K562 (cell line): ENCODE results near the gene NTSR2. TPM values are rescaled to one million over a fixed set of nuclear protein-coding genes. Genes with fewer than 3 reads are reported as not detected.

Experiments
- ATAC-seq: fragments of 200-7000 bp; cut with Tn5 transposase; 3 replicates; pipeline ENCODE4 v1.9.1; 2020; ENCODE audit warnings: moderate library complexity
- BruUV-seq: library from RNA; stranded (reverse); fragments of 400-500 nt; replicated peaks from 2 replicates; lab custom pipeline; 2021; lab: Mats Ljungman, UMichigan
- CTCF ChIA-PET: fragments of 300-600 bp; formaldehyde crosslinking; extraction: SDS; loops from one replicate; lab custom pipeline; 2021; ENCODE audit warnings: low intra/inter-chr PET ratio; lab: Yijun Ruan, JAX
- POLR2A ChIA-PET: fragments of 300-600, 350-650 bp; sonication (Branson Sonifier 250); formaldehyde crosslinking; extraction: SDS; loops from one replicate; lab custom pipeline; 2021; ENCODE audit warnings: antibody characterized with exemption, inconsistent platforms; lab: Yijun Ruan, JAX
- DNase-seq, 4 experiments: peaks; one replicate each; pipeline versions ENCODE4 v3.0.0 to v3.0.0-alpha.2; 2011 to 2018; ENCODE audit warnings: low spot score in 3 of 4, mixed read lengths in 3 of 4; ENCODE audit errors: extremely low read depth in 1 of 4
- FAIRE-seq: peaks from 2 replicates; lab custom pipeline; 2011; peaks lifted over from hg19 to GRCh38; lab: Jason Lieb, UNC
- H2AFZ ChIP-seq: 2 replicates; pipeline ENCODE4 v1.6.0; 2011; ENCODE audit warnings: low read depth, low read length, control low read depth, inconsistent platforms
- H3K27ac ChIP-seq: fragments of 200-600 bp; 3 replicates; pipeline ENCODE4 v1.8.0; 2011; ENCODE audit warnings: low read depth, mild to moderate bottlenecking, control low read depth, inconsistent platforms, low read length, moderate library complexity, mixed read lengths; ENCODE audit errors: extremely low read depth
- H3K27me3 ChIP-seq, 2 experiments: fragments of 300-600 bp in 1 of 2; 2 replicates in 1 of 2; 3 replicates in 1 of 2; pipeline versions ENCODE4 v1.6.0 to v1.8.0; 2011; ENCODE audit warnings: inconsistent platforms in 2 of 2, low read length in 2 of 2, mild to moderate bottlenecking in 1 of 2, mixed read lengths in 1 of 2, moderate library complexity in 1 of 2; ENCODE audit not compliant: control insufficient read depth in 2 of 2, insufficient read depth in 2 of 2
- H3K36me3 ChIP-seq: fragments of 300-600 bp; 3 replicates; pipeline ENCODE4 v1.8.0; 2011; ENCODE audit warnings: mild to moderate bottlenecking, low read length, inconsistent platforms; ENCODE audit not compliant: control insufficient read depth, insufficient read depth
- H3K4me1 ChIP-seq, 2 experiments: fragments of 200-600 bp in 1 of 2; replicated peaks in 1 of 2; 2 replicates in 1 of 2; 3 replicates in 1 of 2; pipeline versions ENCODE4 v1.5.1 to v1.8.0; 2011; ENCODE audit warnings: inconsistent platforms in 2 of 2, low read length in 2 of 2, mild to moderate bottlenecking in 1 of 2, mixed read lengths in 1 of 2, moderate library complexity in 1 of 2; ENCODE audit not compliant: control insufficient read depth in 2 of 2, insufficient read depth in 2 of 2
- H3K4me2 ChIP-seq: 2 replicates; pipeline ENCODE4 v1.6.1; 2011; ENCODE audit warnings: low read length, control low read depth, inconsistent platforms, mixed read lengths; ENCODE audit not compliant: insufficient read depth
- H3K4me3 ChIP-seq: fragments of 200-600 bp; sonication (generic), shearing (Covaris generic); 2 replicates; pipeline ENCODE4 v1.5.1; 2016; ENCODE audit warnings: control low read depth, inconsistent platforms
- H3K79me2 ChIP-seq: fragments of 200-600 bp; 3 replicates; pipeline ENCODE4 v1.8.0; 2011; ENCODE audit warnings: low read length, inconsistent platforms; ENCODE audit not compliant: control insufficient read depth, insufficient read depth
- H3K9ac ChIP-seq, 2 experiments: 2 replicates each; pipeline versions ENCODE4 v1.6.0 to v1.6.1; 2011; ENCODE audit warnings: low read depth in 2 of 2, low read length in 2 of 2, control low read depth in 1 of 2, inconsistent platforms in 1 of 2, mild to moderate bottlenecking in 1 of 2, mixed read lengths in 1 of 2; ENCODE audit not compliant: insufficient read depth in 1 of 2
- H3K9me1 ChIP-seq: one replicate; pipeline ENCODE4 v1.6.0; 2011; ENCODE audit warnings: inconsistent platforms, mild to moderate bottlenecking, low read length, moderate library complexity; ENCODE audit not compliant: control insufficient read depth, insufficient read depth
- H3K9me3 ChIP-seq: replicated peaks from 2 replicates; pipeline ENCODE4 v1.5.1; 2011; ENCODE audit warnings: low read depth, low read length, inconsistent platforms; ENCODE audit not compliant: control insufficient read depth, insufficient read depth
- H4K20me1 ChIP-seq: replicated peaks from 2 replicates; pipeline ENCODE4 v1.6.1; 2011; ENCODE audit warnings: low read length, inconsistent platforms, mixed read lengths; ENCODE audit not compliant: control insufficient read depth, insufficient read depth
- EZH2 ChIP-seq: IDR thresholded peaks from 2 replicates; pipeline ENCODE4 v1.6.1; 2012; ENCODE audit warnings: low read depth, mild to moderate bottlenecking, inconsistent platforms, low read length, borderline replicate concordance
- FOXK2 ChIP-seq, 2 experiments: fragments of 450-650 bp; IDR thresholded peaks in 1 of 2; conservative IDR thresholded peaks in 1 of 2; 2 replicates each; pipeline ENCODE4 v1.6.1; 2016; ENCODE audit warnings: low read depth in 2 of 2, mild to moderate bottlenecking in 1 of 2
- GATA2 ChIP-seq: sonication (generic); formaldehyde crosslinking; IDR thresholded peaks from 2 replicates; pipeline ENCODE4 v1.4.0; 2020; ENCODE audit warnings: mild to moderate bottlenecking, missing genetic modification reagents
- MAX ChIP-seq: sonication (generic); formaldehyde crosslinking; IDR thresholded peaks from 2 replicates; pipeline ENCODE4 v1.9.0; 2022; ENCODE audit warnings: mild to moderate bottlenecking, missing genetic modification reagents
- MEF2D ChIP-seq: conservative IDR thresholded peaks from 2 replicates; pipeline ENCODE4 v1.6.1; 2016; ENCODE audit warnings: low read depth, missing genetic modification characterization, missing compliant biosample characterization
- OTX1 ChIP-seq: fragments of 450-650 bp; formaldehyde crosslinking; IDR thresholded peaks from 2 replicates; pipeline ENCODE4 v1.4.0; 2022; ENCODE audit warnings: mild to moderate bottlenecking
- PHF20 ChIP-seq: fragments of 450-650 bp; IDR thresholded peaks from 2 replicates; pipeline ENCODE4 v1.6.1; 2018; ENCODE audit not compliant: partially characterized antibody
- STAT5A ChIP-seq: IDR thresholded peaks from 2 replicates; pipeline ENCODE4 v1.6.1; 2012; ENCODE audit warnings: low read length, inconsistent platforms, borderline replicate concordance
- THRA ChIP-seq: fragments of 450-650 bp; IDR thresholded peaks from 2 replicates; pipeline ENCODE4 v1.6.1; 2017; ENCODE audit warnings: mild to moderate bottlenecking, moderate library complexity
- ZC3H8 ChIP-seq: fragments of 450-650 bp; IDR thresholded peaks from 2 replicates; pipeline ENCODE4 v1.6.1; 2017
- ZNF324 ChIP-seq: fragments of 250-450 bp; sonication (Bioruptor Pico); IDR thresholded peaks from 2 replicates; pipeline ENCODE4 v1.4.0; 2020; ENCODE audit warnings: mild to moderate bottlenecking
- ZNF76 ChIP-seq: fragments of 250-450 bp; sonication (Bioruptor Pico); IDR thresholded peaks from 2 replicates; pipeline ENCODE4 v1.4.0; 2020; ENCODE audit warnings: mild to moderate bottlenecking, moderate library complexity, borderline replicate concordance
- ZSCAN29 ChIP-seq: fragments of 450-650 bp; IDR thresholded peaks from 2 replicates; pipeline ENCODE4 v1.6.1; 2017
- WGBS: fragments of 100-300 bp; shearing (Covaris generic); methylation state at CpG from one replicate; pipeline ENCODE4 v1.1.6; 2016; ENCODE audit warnings: low coverage, mixed read lengths; ENCODE audit not compliant: insufficient coverage; ENCODE audit errors: missing lambda C conversion rate; 5-methylcytosine and 5-hydroxymethylcytosine counted together
- in situ Hi-C: fragments of 300-500 bp; cut with MboI; formaldehyde crosslinking; loops from 4 replicates; pipeline ENCODE4 v1.15.0; 2018; ENCODE audit warnings: inconsistent platforms, mixed read lengths
- intact Hi-C: fragments of 100-400 bp; cut with micrococcal nuclease; formaldehyde crosslinking; loops from 2 replicates; pipeline ENCODE4 v1.14.2; 2022
- polyA plus RNA-seq, 8 experiments: library from polyadenylated mRNA; depleted of rRNA in 4 of 8; stranded (reverse) in 5 of 8; unstranded in 3 of 8; fragments of >200 nt; fragmentation: Nextera tagmentation in 2 of 8; fragmentation: Illumina TruSeq in 1 of 8; extraction: Ambion mirVana in 2 of 8; extraction: Trizol in 1 of 8; gene quantifications; 2 replicates each; pipeline versions ENCODE4 v1.2.1 to v1.2.3, GENCODE V29; 2011 to 2014; ENCODE audit warnings: inconsistent platforms in 1 of 8, missing spikeins in 1 of 8
- total RNA-seq, 7 experiments: library from RNA; depleted of rRNA in 6 of 7; stranded (reverse); fragments of >200 nt in 6 of 7; fragmentation: Illumina TruSeq in 2 of 7; extraction: Trizol in 2 of 7; gene quantifications; 2 replicates each; pipeline versions ENCODE4 v1.2.1 to v1.2.3, GENCODE V29; 2011 to 2021; ENCODE audit warnings: low replicate concordance in 1 of 7

The NTSR2 gene
- total and polyA plus RNA-seq, 9 of the 15 experiments (the other 6 are each of a cell fraction or from before 2014, with no cell fraction given), result not detected

- no peaks in the 10 kb centered on the region for H3K9me1 ChIP-seq
- no peak for TF ChIP-seq ZSCAN29
- no peak for TF ChIP-seq EZH2
- no peak for TF ChIP-seq GATA2 (CRISPR knock-in tag)
- TF ChIP-seq ZNF324 (CRISPR knock-in tag), result no peak
- no peak for TF ChIP-seq STAT5A
- no peak for TF ChIP-seq MAX (CRISPR knock-in tag)
- no peak for TF ChIP-seq FOXK2 (conservative IDR thresholded peaks at IDR 0.05 in 1 of 2, IDR thresholded peaks at IDR 0.05 in 1 of 2; ENCODE audit: low read depth in 2 of 2)
- TF ChIP-seq THRA, result no peak
- no peak for TF ChIP-seq ZNF76 (CRISPR knock-in tag)
- TF ChIP-seq OTX1, result no peak
- no peak for TF ChIP-seq PHF20
- TF ChIP-seq MEF2D (tag), result no peak
- TF ChIP-seq ZC3H8, result no peak
- H3K27me3 ChIP-seq, result peaks cover 20 to 64% of the 10 kb centered on the region in 2 experiments; a peak in 4 of 5 replicates
- CTCF ChIA-PET, result no interaction called here
- no peak overlapping the region for H3K4me2 ChIP-seq
- no peak for DNase-seq
- no peak overlapping the region for H2AFZ ChIP-seq
- WGBS, result 9% methylated on average over 11 of the region's 11 CpGs
- H3K9ac ChIP-seq, result no peak overlapping the region
- POLR2A ChIA-PET, result no interaction called here
- in situ Hi-C loops, result no loop called here
- H3K36me3 ChIP-seq, result no peaks in the 10 kb centered on the region
- H3K4me3 ChIP-seq, result no peak overlapping the region
- H3K79me2 ChIP-seq, result no peaks in the 10 kb centered on the region
- no peak overlapping the region for H3K27ac ChIP-seq
- intact Hi-C loops, result no loop called here
- H3K9me3 ChIP-seq, result peaks cover 2% of the 10 kb centered on the region; the same call in 1 of the 2 replicates
- BruUV-seq, result no TSS peak
- no peak for ATAC-seq
- no peak for FAIRE-seq
- no peaks in the 10 kb centered on the region for H4K20me1 ChIP-seq
- peaks cover 10 to 12% of the 10 kb centered on the region in 2 experiments; a peak in 4 of 5 replicates for H3K4me1 ChIP-seq
Measured at GRCh38 chr2:11657646-11658045, 12.3 kb downstream of the NTSR2 start.
